HG03095 (cell line): ENCODE measurements around the gene MPPE1.

Experiments
- ATAC-seq: cut with Tn5 transposase; IDR thresholded peaks from one replicate; pipeline ENCODE4 v1.9.1; 2021; ENCODE audit warnings: moderate library complexity; ENCODE audit not compliant: unreplicated experiment

MPPE1 gene

GRCh38 chr18:11885278-11885947 is 22.7 kb downstream of the MPPE1 start:
- ATAC-seq, result no peak

DNA sequence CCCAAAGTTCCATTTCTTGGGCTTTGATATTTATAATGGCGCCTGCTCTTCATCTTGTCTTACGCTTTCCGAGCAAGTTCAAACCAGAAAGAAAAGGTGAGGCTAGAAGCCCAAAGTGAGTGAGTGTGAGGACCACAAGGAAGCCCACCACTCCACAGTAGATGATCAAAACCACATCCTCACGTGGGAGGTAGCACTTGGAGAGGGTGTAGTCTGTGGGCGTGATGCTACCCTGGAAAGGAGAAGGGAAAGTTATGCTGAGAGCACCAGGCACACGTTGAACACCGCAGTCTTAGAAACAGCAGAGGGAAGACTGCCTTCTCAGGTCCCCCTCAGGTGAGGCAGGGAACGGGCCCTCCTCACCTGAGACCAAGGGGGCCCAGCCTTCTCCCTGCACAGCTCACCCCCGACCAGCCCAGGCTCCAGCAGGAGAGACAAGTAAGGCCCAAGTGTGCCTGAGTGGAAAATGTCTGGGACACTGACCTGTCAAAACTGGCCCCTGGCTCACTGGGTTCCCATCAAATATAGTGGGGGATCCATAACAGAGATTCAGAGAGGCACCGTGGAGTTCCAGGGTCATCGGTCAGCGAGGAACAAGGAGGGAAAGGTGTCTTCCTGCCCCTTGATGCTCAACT is 23.6 kb downstream of the MPPE1 start:
- no peak for ATAC-seq

DNA sequence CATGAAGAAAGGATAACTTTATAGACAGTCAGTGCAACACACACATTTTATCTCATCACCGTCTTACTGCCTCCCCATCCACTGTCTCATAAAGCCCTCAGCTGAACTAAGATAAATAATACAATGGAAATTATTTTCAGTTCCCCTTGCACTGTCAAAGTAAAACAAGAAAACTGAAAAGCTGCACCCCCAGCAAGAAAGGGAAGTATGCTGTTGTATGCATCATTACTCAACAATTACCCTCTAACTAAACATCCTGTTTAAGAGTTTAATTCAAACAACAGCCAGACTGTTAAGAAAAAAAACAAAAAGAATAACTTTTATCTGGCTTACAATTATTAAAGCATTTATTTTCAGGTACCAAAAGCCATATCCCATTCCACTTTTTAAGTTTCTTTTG is 25.0 kb downstream of the MPPE1 start:
- ATAC-seq, result peak; percentile 80

GRCh38 chr18:11882636-11883035 is 25.5 kb downstream of the MPPE1 start:
- ATAC-seq, result no peak

DNA sequence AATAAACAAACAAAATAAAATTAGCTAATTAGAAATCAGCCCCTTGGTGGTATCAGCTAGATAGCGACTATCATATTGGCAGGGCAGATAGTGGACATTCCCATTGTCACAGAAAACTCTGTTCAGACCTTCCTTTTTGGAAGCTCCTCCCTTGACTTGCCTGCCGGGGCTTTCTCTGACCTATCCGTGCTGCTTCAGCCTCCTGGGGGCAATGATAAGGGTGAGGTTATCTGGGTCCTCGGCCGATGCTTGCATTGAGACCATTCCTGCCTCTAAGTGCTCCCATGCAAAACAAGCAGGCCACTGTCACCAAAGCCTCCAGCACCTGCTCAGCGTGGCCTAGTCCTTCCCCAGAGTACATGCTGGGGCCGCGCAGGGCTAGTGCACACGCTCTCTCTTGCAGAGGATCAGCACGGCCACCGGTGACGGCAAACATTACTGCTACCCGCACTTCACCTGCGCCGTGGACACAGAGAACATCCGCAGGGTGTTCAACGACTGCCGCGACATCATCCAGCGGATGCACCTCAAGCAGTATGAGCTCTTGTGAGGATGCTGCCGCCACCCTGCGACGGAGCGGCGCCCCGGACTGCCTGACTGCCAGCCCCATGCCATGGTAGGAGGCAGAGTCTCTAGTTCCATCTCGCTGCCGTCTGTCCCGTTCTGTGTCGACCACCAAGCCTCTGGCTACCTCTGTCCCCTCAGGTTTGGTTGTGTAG is 27.4 kb downstream of the MPPE1 start:
- ATAC-seq, result no peak

GRCh38 chr18:11877497-11878135 is 30.5 kb downstream of the MPPE1 start:
- ATAC-seq, result no peak

DNA sequence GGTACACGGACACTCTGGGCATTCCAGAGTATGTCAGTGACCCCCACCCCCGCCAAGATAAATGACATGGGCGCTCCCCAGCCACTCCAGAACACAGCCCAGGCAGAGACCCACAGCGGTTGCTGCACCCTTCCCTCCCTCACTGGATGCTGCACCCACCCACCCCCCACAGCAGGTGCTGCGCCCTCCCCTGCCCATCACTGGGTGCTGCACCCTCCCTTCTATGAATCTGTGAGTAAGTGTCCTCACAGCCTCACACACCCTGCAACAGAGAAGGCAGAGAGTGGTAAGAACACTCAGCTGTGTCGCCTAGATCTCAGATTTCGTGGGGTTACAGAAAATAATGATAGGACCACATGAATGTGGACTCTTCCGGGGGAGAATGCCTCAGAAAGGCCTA is 33.4 kb downstream of the MPPE1 start:
- no peak for ATAC-seq

- ATAC-seq, result no peak
Measured at GRCh38 chr18:11873670-11874340, 34.3 kb downstream of the MPPE1 start.

DNA sequence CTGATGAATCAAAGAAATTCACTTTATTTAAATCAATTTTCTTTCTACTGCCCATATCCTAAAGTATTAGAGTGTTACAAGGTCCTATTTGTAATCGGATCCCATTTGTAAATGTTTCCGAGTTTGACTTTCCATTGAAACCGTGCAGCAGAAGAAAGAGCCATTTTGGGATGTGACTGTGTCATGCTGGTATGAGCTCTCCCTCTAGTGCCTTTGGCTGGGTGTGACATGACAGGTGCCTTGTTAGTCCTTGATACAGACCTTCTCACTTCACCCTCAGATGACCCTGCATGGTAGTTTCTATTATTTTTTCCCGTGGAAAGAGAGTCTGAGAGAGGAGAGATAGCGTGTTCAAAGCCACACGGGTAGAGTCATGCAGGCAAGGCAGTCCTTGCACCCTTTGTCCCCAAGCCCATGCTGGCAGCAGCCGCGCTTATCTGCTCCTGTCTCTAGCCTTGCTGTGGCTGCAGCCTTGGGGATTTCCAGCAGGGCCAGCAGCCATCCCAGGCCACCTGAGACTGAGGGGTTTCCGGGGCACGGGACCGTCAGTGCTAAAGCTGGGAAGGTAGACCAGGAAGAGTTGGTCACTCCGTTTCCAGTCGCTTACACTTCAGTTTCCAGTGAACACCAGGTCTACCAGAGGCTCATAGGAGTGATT is 35.5 kb downstream of the MPPE1 start:
- no peak for ATAC-seq

GRCh38 chr18:11871501-11871900 is 36.6 kb downstream of the MPPE1 start:
- no peak for ATAC-seq

DNA sequence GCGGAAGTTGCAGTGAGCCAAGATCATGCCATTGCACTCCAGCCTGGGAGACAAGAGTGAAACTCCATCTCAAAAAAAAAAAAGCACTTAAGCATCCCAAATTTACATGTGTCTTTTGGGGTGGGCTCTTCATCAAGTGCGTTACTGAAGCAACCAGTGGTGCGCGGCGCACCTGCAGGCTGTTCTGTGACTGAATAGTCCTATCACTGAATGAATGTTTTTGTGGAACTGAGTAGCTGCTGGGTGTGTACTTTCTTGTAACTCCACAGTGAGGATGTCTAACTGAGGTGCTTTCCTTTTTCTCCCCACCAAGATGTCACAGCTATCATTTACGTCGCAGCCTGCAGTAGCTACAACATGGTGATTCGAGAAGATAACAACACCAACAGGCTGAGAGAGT is 39.9 kb downstream of the MPPE1 start:
- ATAC-seq, result no peak

DNA sequence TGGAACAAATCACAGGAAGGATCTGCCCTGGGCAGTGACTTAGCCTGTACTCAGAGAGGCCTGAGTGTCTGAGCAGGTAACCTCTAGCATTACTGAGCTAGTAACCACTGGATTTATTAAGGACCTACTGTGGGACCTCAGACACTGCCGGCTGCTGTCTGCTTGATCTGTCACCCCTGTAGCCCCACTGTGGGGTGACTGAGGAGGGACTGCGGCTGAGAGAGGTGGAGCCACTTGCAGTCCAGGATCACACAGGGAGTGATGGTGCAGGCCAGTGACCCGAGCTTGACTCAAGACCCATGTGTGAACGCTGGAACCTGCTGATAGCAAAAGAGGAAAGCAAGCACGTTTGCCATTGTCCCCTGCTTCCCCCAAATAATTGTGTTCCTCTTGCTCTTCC is 41.4 kb downstream of the MPPE1 start:
- no peak for ATAC-seq

- ATAC-seq, result no peak
Measured at GRCh38 chr18:11866329-11866728, 41.8 kb downstream of the MPPE1 start.

GRCh38 chr18:11865071-11865470 is 43.0 kb downstream of the MPPE1 start:
- no peak for ATAC-seq

DNA sequence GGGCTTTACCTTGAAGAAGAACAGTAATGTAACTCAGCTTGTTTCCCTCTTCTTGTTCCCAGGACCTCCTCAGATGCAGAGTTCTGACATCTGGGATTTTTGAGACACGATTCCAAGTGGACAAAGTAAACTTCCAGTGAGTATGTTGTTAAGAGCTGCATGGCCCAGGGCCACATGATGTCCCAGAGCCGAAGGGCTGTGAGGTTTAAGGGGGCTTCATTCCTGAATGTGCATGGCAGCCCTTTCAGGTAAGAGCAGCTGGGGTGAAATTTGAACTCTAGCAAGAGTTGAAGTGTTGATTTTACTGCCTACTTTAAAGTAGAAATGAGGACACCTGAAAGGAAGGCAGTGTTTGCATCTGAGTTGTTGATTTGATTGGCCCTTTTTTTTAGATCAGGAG is 43.6 kb downstream of the MPPE1 start:
- ATAC-seq, result no peak

DNA sequence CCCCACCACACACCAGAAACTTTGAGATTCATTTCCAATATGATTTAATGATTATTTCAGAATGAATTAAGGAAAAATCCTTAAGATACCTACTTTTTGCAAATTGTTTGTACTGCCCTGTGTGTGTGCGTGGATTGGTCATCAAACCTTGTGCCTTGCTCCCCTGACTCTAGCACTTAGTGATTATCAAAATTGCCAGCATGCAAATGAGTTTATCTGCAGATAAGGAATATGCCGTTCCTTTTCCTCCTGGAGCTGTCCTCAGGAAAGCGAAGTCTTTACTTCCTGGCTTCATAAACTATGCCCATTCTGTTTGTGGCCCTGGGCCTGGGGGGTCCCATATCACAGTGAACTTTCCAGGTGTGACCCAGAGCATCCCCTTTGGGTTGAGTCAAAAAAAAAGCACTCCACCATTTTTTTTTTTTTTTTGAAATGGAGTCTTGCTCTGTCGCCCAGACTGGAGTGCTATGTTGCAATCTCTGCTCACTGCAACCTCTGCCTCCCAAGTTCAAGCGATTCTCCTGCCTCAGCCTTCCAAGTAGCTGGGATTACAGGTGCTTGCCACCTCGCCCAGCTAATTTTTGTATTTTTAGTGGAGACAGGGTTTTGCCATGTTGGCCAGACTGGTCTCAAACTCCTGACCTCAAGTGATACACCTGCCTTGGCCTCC is 45.5 kb downstream of the MPPE1 start:
- no peak for ATAC-seq

DNA sequence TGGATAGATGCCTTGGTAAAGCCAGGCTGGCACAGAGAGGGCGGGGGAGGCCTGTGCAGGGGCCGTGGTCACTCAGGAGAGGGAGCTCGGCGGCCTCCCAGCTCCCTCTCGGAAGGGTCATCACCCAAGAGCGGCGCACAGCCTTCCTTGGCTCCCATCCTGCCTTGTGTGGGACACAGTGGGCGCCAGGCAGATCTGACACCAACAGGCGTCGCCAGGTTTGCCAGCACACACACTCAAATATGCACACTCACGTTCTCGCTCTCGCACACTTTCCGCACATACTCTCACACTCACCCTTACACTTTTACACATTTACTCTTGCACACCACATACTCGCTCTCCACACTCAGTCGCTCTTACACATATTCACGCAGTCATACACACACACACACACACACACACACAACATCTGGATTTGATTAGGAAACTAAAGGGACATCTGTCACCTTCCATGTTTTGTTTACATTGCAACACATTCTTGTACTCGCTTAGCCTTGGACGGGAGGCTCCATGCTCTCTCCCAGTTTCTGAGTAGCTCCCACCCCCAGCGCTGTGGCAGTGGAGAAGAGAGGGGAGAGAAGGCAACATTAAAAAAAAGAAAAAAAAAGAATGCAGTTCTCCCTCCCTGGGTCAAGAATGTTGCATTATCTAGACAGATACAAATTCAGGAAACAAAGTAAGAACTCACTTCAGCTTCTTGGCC is 46.4 kb downstream of the MPPE1 start:
- no peak for ATAC-seq

DNA sequence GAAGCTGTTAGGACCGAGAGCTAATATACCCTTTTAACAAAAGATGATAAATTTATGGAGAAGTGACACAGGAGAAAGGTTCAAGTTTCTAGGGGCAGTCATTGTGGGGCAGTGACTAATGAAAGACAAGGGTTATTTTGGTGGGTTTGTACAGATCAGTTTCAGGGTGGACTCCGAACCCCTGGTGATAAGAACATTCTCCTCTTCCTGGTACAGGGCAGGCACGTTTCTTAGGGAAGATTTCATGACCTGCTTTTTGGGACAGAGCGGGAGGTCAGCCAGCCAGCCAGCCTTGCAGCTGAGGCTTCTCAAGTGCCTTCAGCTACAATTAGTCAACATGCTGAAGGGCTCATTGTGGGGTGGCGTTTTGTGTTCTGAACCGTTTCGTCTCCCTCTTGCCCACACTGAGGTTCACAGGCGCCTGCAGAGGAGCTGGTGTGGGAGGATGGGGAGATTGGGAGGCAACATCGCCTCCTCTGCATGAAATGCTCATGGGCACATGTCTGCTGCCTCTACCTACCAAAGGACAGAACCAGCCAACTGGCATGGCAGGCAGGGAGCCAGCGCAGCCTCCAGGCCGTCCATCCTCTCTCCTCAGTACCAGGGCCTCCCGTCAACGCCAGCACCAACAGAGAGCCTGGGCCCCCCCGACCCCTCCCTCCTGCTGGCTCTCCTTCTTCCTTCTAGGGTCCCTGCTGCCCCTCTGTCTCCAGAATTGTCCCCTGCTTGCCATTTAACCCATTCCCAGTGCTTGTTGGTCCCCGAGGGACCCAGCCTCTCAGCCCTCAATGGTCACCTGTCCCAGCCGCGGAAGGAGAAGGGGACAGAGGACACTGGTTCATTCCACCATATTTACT is 47.3 kb downstream of the MPPE1 start:
- no peak for ATAC-seq
